Measurements from ENCODE around the gene KCTD5.
"Not testable (repeated sequence)": the region's sequence is repeated elsewhere in the genome, so short reads cannot be mapped to it uniquely, and the experiment has no call there.

The KCTD5 gene

DNA sequence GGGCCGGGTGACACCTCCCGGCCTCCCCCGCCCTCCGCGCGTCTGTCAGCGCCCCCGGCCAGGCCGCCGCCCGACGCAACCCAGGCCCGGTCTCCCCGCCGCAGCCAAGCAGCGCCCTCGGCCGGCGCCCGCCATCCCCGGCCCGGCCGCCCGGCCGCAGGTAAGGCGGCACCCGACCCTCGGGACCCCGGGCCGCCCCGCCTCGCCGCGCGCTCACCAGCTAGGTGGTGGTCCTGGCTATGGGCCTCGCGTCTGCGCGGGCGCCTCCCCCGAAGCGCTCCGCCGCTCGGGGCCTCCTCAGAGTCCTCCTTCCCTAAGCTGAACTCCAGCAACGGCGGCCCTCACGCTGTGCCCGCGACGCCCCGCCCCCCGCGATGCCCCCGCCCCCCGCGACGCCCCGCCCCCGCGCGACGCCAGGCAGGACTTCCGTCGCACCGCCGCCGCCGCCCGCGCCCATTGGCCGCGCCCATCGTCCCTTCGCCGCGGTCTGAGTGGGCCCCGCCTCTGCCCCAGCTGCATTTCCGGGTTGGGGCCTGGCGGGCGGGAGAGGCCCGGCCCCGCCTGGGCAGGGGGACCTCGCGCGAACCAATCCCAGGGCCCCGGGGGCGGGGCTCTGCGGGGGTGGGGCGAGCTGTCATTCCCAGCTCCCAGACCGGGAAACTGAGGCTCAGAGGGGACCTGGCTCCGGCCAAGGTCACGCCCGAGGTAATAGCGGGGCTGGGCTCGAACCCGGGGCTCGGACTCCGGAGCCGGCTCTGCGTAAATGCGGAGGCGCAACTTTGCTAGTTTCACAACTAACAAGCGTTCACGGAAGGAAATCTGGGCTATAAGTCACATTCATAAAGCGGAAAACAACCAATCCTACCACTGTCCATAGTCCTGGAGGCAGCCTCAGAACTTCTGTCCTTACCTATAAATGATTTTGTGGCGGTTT, 9.0 kb upstream of the KCTD5 start:
- Histone ChIP-seq H3K36me3 (ENCODE audit: control insufficient read depth in 5 of 5, insufficient read depth in 5 of 5, low read length in 5 of 5) (peaks cover 0 to 9% (median 3%) of the 10 kb centered on the region in 5 donors), H3K27me3 (ENCODE audit: control insufficient read depth in 5 of 5, insufficient read depth in 4 of 5, low read length in 5 of 5) (no peaks in the 10 kb centered on the region), H3K9me3 (ENCODE audit: control insufficient read depth in 5 of 5, low read length in 5 of 5) (no peaks in the 10 kb centered on the region), H3K9ac (ENCODE audit: low read length in 5 of 5) (peak overlapping the region in 2 of 5 donors; percentile 52 to 79), H3K27ac (ENCODE audit: low read depth, low read length) (peak overlapping the region; percentile 67), H3K4me1 (ENCODE audit: control insufficient read depth in 5 of 5, insufficient read depth in 5 of 5, low read length in 5 of 5) (peaks cover 4 to 25% (median 22%) of the 10 kb centered on the region in 5 donors), H3K4me3 (ENCODE audit: low read depth in 1 of 5, low read length in 5 of 5) (peak overlapping the region; percentile 60 to 84 (median 73))

DNA sequence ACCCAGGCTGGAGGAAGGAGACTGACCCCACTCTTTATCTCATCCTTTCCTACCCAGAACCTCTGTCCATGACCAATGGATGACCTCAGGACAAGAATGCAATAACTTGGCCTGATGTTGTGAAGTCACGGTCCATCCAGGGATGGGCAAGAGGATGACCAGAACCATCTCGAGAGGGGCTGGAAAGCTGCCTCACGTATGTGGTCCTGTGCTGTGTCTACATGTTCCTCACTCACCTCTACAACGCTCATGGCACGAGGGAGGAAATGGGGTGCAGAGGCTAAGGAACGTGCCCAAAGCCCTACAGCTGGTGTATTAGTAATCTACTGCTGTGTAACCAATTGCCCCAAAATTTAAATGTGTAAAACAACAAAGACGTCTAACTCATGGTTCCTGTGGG, 7.3 kb upstream of the KCTD5 start:
- H3K27ac ChIP-seq (ENCODE audit: low read depth, low read length), result no peak overlapping the region
- H3K4me1 ChIP-seq (ENCODE audit: control insufficient read depth in 5 of 5, insufficient read depth in 5 of 5, low read length in 5 of 5), result peaks cover 4 to 25% (median 17%) of the 10 kb centered on the region in 5 donors
- H3K27me3 ChIP-seq (ENCODE audit: control insufficient read depth in 5 of 5, insufficient read depth in 4 of 5, low read length in 5 of 5), result no peaks in the 10 kb centered on the region
- H3K36me3 ChIP-seq (ENCODE audit: control insufficient read depth in 5 of 5, insufficient read depth in 5 of 5, low read length in 5 of 5), result peaks cover 0 to 2% (median 0%) of the 10 kb centered on the region in 5 donors
- H3K9me3 ChIP-seq (ENCODE audit: control insufficient read depth in 5 of 5, low read length in 5 of 5), result no peaks in the 10 kb centered on the region
- H3K4me3 ChIP-seq (ENCODE audit: low read depth in 1 of 5, low read length in 5 of 5), result no peak overlapping the region
- H3K9ac ChIP-seq (ENCODE audit: low read length in 5 of 5), result no peak overlapping the region

DNA sequence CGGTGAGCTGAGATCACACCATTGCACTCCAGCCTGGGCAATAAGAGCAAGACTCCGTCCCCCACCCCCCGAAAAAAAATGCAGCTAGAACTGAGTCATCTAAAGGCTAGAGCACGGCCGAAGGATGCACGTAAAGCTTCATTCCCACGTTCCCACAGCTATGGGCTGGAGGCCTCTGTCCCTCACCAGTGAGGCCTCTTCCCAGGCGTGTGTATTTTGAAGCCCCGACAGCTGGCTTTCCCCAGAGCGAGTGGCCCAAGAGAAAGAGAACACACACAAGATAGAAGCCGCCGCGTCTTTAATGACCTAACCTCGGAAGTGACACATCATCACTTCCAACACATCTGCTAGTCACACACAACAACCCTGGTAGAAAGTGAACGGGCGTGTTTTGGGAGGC, 6.6 kb upstream of the KCTD5 start:
- Histone ChIP-seq H3K9me3 (ENCODE audit: control insufficient read depth in 5 of 5, low read length in 5 of 5) (no peaks in the 10 kb centered on the region), H3K4me1 (ENCODE audit: control insufficient read depth in 5 of 5, insufficient read depth in 5 of 5, low read length in 5 of 5) (peaks cover 4 to 25% (median 17%) of the 10 kb centered on the region in 5 donors), H3K27me3 (ENCODE audit: control insufficient read depth in 5 of 5, insufficient read depth in 4 of 5, low read length in 5 of 5) (no peaks in the 10 kb centered on the region), H3K27ac (ENCODE audit: low read depth, low read length) (no peak overlapping the region), H3K9ac (ENCODE audit: low read length in 5 of 5) (no peak overlapping the region), H3K36me3 (ENCODE audit: control insufficient read depth in 5 of 5, insufficient read depth in 5 of 5, low read length in 5 of 5) (peaks cover 0 to 2% (median 0%) of the 10 kb centered on the region in 5 donors), H3K4me3 (ENCODE audit: low read depth in 1 of 5, low read length in 5 of 5) (no peak overlapping the region)

- peaks cover 3 to 28% (median 21%) of the 10 kb centered on the region in 5 donors for H3K4me1 ChIP-seq (ENCODE audit: control insufficient read depth in 5 of 5, insufficient read depth in 5 of 5, low read length in 5 of 5)
- not testable (repeated sequence) for H3K9ac ChIP-seq (ENCODE audit: low read length in 5 of 5); H3K36me3 ChIP-seq (ENCODE audit: control insufficient read depth in 5 of 5, insufficient read depth in 5 of 5, low read length in 5 of 5); H3K27ac ChIP-seq (ENCODE audit: low read depth, low read length); H3K9me3 ChIP-seq (ENCODE audit: control insufficient read depth in 5 of 5, low read length in 5 of 5); H3K27me3 ChIP-seq (ENCODE audit: control insufficient read depth in 5 of 5, insufficient read depth in 4 of 5, low read length in 5 of 5); H3K4me3 ChIP-seq (ENCODE audit: low read depth in 1 of 5, low read length in 5 of 5)
Observed at GRCh38 chr16:2676937-2677336, 5.4 kb upstream of the KCTD5 start.

GRCh38 chr16:2678206-2678965, 3.9 kb upstream of the KCTD5 start:
- H3K9ac ChIP-seq (ENCODE audit: low read length in 5 of 5); H3K9me3 ChIP-seq (ENCODE audit: control insufficient read depth in 5 of 5, low read length in 5 of 5); H3K27me3 ChIP-seq (ENCODE audit: control insufficient read depth in 5 of 5, insufficient read depth in 4 of 5, low read length in 5 of 5); H3K27ac ChIP-seq (ENCODE audit: low read depth, low read length); H3K4me3 ChIP-seq (ENCODE audit: low read depth in 1 of 5, low read length in 5 of 5); H3K36me3 ChIP-seq (ENCODE audit: control insufficient read depth in 5 of 5, insufficient read depth in 5 of 5, low read length in 5 of 5): not testable (repeated sequence)
- peaks cover 0 to 31% (median 25%) of the 10 kb centered on the region in 5 donors for H3K4me1 ChIP-seq (ENCODE audit: control insufficient read depth in 5 of 5, insufficient read depth in 5 of 5, low read length in 5 of 5)

DNA sequence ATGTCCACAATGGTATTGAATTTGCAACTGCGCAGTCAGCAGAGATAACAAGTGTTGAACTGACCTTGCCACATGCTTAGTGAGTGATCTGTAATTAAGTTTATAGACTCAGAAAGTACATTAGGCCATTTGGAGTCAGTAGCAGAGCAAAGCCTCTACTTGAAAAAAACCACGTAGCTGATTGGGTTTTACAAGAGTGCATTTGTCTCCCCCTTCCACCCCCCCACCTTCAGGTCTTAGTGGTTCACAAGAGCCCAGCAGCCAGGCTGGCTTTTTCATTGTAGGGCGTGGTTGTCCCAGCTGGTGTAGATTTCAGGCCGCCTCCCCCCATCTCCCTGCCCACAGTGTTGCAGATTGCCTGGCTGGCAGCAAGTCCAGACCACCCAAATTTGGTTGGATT, 2.4 kb upstream of the KCTD5 start:
- not testable (repeated sequence) for H3K27ac ChIP-seq (ENCODE audit: low read depth, low read length); H3K9ac ChIP-seq (ENCODE audit: low read length in 5 of 5)

DNA sequence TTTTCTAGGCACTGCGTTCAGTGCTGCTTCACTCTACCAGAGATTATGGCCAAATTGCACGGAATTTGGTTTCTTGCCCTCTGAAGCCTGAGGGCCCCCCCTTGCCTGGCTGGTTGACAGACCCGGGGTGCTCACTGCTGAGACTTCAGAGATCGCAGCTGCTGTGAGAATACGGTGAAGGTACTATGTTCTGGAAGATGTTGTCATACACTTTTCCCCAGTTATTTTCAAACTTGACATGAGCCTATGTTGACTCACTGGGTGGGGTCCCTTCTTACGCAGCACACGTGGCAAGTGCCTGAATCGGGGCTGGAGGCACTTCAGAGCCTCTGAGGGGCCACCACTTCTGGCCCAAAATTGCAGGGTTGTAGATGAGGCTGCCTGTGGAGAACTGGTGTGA, 2.0 kb upstream of the KCTD5 start:
- H3K4me1 ChIP-seq (ENCODE audit: control insufficient read depth in 5 of 5, insufficient read depth in 5 of 5, low read length in 5 of 5), result peaks cover 0 to 29% (median 18%) of the 10 kb centered on the region in 5 donors
- not testable (repeated sequence) for H3K9ac ChIP-seq (ENCODE audit: low read length in 5 of 5); H3K9me3 ChIP-seq (ENCODE audit: control insufficient read depth in 5 of 5, low read length in 5 of 5); H3K36me3 ChIP-seq (ENCODE audit: control insufficient read depth in 5 of 5, insufficient read depth in 5 of 5, low read length in 5 of 5); H3K4me3 ChIP-seq (ENCODE audit: low read depth in 1 of 5, low read length in 5 of 5); H3K27ac ChIP-seq (ENCODE audit: low read depth, low read length); H3K27me3 ChIP-seq (ENCODE audit: control insufficient read depth in 5 of 5, insufficient read depth in 4 of 5, low read length in 5 of 5)

More for the DNA sequence above, 2.4 kb upstream of the KCTD5 start:
- H3K27me3 ChIP-seq (ENCODE audit: control insufficient read depth in 5 of 5, insufficient read depth in 4 of 5, low read length in 5 of 5); H3K36me3 ChIP-seq (ENCODE audit: control insufficient read depth in 5 of 5, insufficient read depth in 5 of 5, low read length in 5 of 5); H3K4me3 ChIP-seq (ENCODE audit: low read depth in 1 of 5, low read length in 5 of 5); H3K9me3 ChIP-seq (ENCODE audit: control insufficient read depth in 5 of 5, low read length in 5 of 5): not testable (repeated sequence)
- peaks cover 0 to 28% (median 21%) of the 10 kb centered on the region in 5 donors for H3K4me1 ChIP-seq (ENCODE audit: control insufficient read depth in 5 of 5, insufficient read depth in 5 of 5, low read length in 5 of 5)

GRCh38 chr16:2683041-2683440, 718 bp downstream of the KCTD5 start:
- Histone ChIP-seq H3K9ac (ENCODE audit: low read length in 5 of 5) (peak overlapping the region; percentile 84 to 97 (median 96)), H3K27ac (ENCODE audit: low read depth, low read length) (peak overlapping the region; percentile 76), H3K4me3 (ENCODE audit: low read depth in 1 of 5, low read length in 5 of 5) (peak overlapping the region; percentile 84 to 100 (median 97)), H3K4me1 (ENCODE audit: control insufficient read depth in 5 of 5, insufficient read depth in 5 of 5, low read length in 5 of 5) (peaks cover 0 to 40% (median 31%) of the 10 kb centered on the region in 5 donors)
- H3K27me3 ChIP-seq (ENCODE audit: control insufficient read depth in 5 of 5, insufficient read depth in 4 of 5, low read length in 5 of 5); H3K36me3 ChIP-seq (ENCODE audit: control insufficient read depth in 5 of 5, insufficient read depth in 5 of 5, low read length in 5 of 5); H3K9me3 ChIP-seq (ENCODE audit: control insufficient read depth in 5 of 5, low read length in 5 of 5): not testable (repeated sequence)

DNA sequence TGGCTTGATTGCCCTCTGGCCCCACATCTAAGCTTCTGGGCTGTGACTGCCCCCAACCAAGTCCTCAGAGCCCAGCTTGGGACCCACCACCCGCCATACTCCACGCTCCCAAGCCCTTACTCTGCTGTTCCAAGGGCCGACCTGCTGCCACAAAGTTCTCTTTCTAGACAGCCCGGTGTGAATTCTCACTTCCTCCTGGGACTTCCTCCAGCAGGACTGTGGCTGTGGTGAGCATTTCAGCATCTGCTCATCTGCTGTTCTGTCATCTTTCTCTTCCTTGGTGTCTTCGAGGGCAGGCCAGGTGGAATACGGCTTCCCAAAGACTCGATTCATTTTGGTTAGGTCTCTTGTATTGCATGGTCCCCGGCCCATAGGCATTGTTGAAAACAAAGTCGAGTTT, 3.8 kb downstream of the KCTD5 start:
- H3K9me3 ChIP-seq (ENCODE audit: control insufficient read depth in 5 of 5, low read length in 5 of 5); H3K27ac ChIP-seq (ENCODE audit: low read depth, low read length); H3K4me3 ChIP-seq (ENCODE audit: low read depth in 1 of 5, low read length in 5 of 5); H3K27me3 ChIP-seq (ENCODE audit: control insufficient read depth in 5 of 5, insufficient read depth in 4 of 5, low read length in 5 of 5); H3K9ac ChIP-seq (ENCODE audit: low read length in 5 of 5): not testable (repeated sequence)
- H3K4me1 ChIP-seq (ENCODE audit: control insufficient read depth in 5 of 5, insufficient read depth in 5 of 5, low read length in 5 of 5), result peaks cover 0 to 51% (median 35%) of the 10 kb centered on the region in 5 donors
- peaks cover 0 to 11% (median 3%) of the 10 kb centered on the region in 5 donors for H3K36me3 ChIP-seq (ENCODE audit: control insufficient read depth in 5 of 5, insufficient read depth in 5 of 5, low read length in 5 of 5)

Data from subcutaneous abdominal adipose tissue (tissue), 5 donors.